Smooth muscle cell (in vitro differentiated cells): ENCODE results near the gene DENND4C. TPM values are rescaled to one million over a fixed set of nuclear protein-coding genes. Genes with fewer than 3 reads are reported as not detected.
"Not testable (repeated sequence)": the region's sequence is repeated elsewhere in the genome, so short reads cannot be mapped to it uniquely, and the experiment has no call there.

Experiments used
- DNase-seq: peaks from one replicate; lab custom pipeline; 2025; ENCODE audit not compliant: unreplicated experiment; lab: John Stamatoyannopoulos, UW
- H2AFZ ChIP-seq: fragments of 200-600 bp; sonication (generic); 2 replicates; pipeline ENCODE4 v1.6.0; 2016; ENCODE audit warnings: antibody characterized with exemption, low read depth, mild to moderate bottlenecking
- H3F3A ChIP-seq: fragments of 200-600 bp; sonication (generic); 2 replicates; pipeline ENCODE4 v1.6.0; 2017; ENCODE audit warnings: antibody characterized with exemption, low read depth
- H3K27ac ChIP-seq: fragments of 200-600 bp; sonication (generic); 2 replicates; pipeline ENCODE4 v1.5.1; 2016; ENCODE audit warnings: low read depth, mild to moderate bottlenecking
- H3K27me3 ChIP-seq: fragments of 200-600 bp; sonication (generic); 2 replicates; pipeline ENCODE4 v1.6.1; 2016; ENCODE audit warnings: low read depth, mild to moderate bottlenecking
- H3K36me3 ChIP-seq: fragments of 200-600 bp; sonication (generic); 2 replicates; pipeline ENCODE4 v1.5.1; 2016; ENCODE audit warnings: low read depth
- H3K4me1 ChIP-seq: fragments of 200-600 bp; sonication (generic); 2 replicates; pipeline ENCODE4 v1.5.1; 2016; ENCODE audit warnings: low read depth
- H3K4me2 ChIP-seq: fragments of 200-600 bp; sonication (generic); 2 replicates; pipeline ENCODE4 v1.6.0; 2016; ENCODE audit warnings: mild to moderate bottlenecking
- H3K4me3 ChIP-seq: fragments of 200-600 bp; sonication (generic); 2 replicates; pipeline ENCODE4 v1.5.1; 2016; ENCODE audit warnings: mild to moderate bottlenecking
- H3K79me2 ChIP-seq: fragments of 200-600 bp; sonication (generic); 2 replicates; pipeline ENCODE4 v1.6.0; 2016; ENCODE audit warnings: low read depth, mild to moderate bottlenecking
- H3K9ac ChIP-seq: fragments of 200-600 bp; sonication (generic); 2 replicates; pipeline ENCODE4 v1.6.0; 2016; ENCODE audit warnings: low read depth
- H3K9me3 ChIP-seq: fragments of 200-600 bp; sonication (generic); replicated peaks from 2 replicates; pipeline ENCODE4 v1.5.1; 2016; ENCODE audit warnings: low read depth
- H4K20me1 ChIP-seq: fragments of 200-600 bp; sonication (generic); 2 replicates; pipeline ENCODE4 v1.6.0; 2016; ENCODE audit warnings: low read depth
- WGBS: methylation state at CpG from one replicate; pipeline ENCODE4 v1.1.7; 2016; ENCODE audit warnings: low lambda C conversion rate; 5-methylcytosine and 5-hydroxymethylcytosine counted together
- polyA plus RNA-seq: library from polyadenylated mRNA; unstranded; fragments of >200 nt; fragmentation: Nextera tagmentation; extraction: Ambion mirVana; gene quantifications from 2 replicates; pipeline ENCODE4 v1.2.1, GENCODE V29; 2016
- total RNA-seq: library from RNA; depleted of rRNA; stranded (reverse); fragments of >200 nt; gene quantifications from 2 replicates; pipeline ENCODE4 v1.2.3, GENCODE V29; 2014
- TF ChIP-seq, protein P1 (sequence below): fragments of 200-600 bp; sonication (generic); IDR thresholded peaks from 2 replicates; pipeline ENCODE4 v1.5.1; 2017; ENCODE audit warnings: borderline replicate concordance, mild to moderate bottlenecking, antibody characterized with exemption; ENCODE audit not compliant: insufficient read depth, poor library complexity, severe bottlenecking

Gene DENND4C
- total and polyA plus RNA-seq, 2 experiments from 2014 or later, result 4.0 to 24.8 TPM

DNA sequence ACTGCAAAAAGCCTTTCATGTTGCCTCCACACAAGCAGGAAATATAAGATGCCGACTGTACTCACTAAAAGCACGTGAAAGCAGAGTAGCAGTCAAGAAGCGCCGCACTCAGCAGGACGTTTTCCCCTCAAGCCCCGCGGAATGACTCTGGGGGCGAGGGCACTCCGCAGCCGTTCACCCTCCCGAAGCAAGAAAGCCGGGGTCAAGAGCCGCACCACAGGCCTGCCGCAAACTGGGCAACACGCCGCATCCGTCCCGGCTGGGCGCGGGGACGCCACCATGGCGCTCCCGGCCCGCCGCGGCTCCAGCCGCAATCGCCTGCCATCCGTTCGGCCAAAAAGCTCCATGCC is 149.2 kb downstream of the DENND4C start:
- 2% methylated on average over 30 of the region's 30 CpGs for WGBS
- peak overlapping the region; percentile 89 for H3K27ac ChIP-seq
- H3K4me1 ChIP-seq, result peaks cover 28% of the 10 kb centered on the region
- peaks cover 30% of the 10 kb centered on the region for H3K79me2 ChIP-seq
- H4K20me1 ChIP-seq, result peaks cover 45% of the 10 kb centered on the region
- TF ChIP-seq, protein P1, sequence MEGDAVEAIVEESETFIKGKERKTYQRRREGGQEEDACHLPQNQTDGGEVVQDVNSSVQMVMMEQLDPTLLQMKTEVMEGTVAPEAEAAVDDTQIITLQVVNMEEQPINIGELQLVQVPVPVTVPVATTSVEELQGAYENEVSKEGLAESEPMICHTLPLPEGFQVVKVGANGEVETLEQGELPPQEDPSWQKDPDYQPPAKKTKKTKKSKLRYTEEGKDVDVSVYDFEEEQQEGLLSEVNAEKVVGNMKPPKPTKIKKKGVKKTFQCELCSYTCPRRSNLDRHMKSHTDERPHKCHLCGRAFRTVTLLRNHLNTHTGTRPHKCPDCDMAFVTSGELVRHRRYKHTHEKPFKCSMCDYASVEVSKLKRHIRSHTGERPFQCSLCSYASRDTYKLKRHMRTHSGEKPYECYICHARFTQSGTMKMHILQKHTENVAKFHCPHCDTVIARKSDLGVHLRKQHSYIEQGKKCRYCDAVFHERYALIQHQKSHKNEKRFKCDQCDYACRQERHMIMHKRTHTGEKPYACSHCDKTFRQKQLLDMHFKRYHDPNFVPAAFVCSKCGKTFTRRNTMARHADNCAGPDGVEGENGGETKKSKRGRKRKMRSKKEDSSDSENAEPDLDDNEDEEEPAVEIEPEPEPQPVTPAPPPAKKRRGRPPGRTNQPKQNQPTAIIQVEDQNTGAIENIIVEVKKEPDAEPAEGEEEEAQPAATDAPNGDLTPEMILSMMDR, result no peak
- H3K4me2 ChIP-seq, result peak overlapping the region; percentile 96
- H3K9ac ChIP-seq, result peak overlapping the region; percentile 94
- no peaks in the 10 kb centered on the region for H3K9me3 ChIP-seq
- no peak for DNase-seq
- no peak overlapping the region for H2AFZ ChIP-seq
- peaks cover 9% of the 10 kb centered on the region for H3K36me3 ChIP-seq
- peak overlapping the region; percentile 87 for H3K4me3 ChIP-seq
- peaks cover 43% of the 10 kb centered on the region for H3F3A ChIP-seq
- H3K27me3 ChIP-seq, result no peaks in the 10 kb centered on the region

DNA sequence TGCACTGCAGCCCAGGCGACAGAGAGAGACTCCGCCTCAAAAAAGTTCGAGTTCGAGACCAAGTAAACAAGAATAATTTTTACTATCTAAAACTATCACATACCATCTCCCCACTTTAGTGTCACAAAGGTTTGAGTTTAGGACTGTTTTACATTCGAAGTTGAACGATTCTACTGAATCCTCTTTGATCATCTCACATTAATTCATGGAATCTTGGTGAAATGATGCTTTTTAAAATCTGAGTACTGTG is 150.3 kb downstream of the DENND4C start:
- peak overlapping the region; percentile 59 for H3K9ac ChIP-seq
- 31% methylated on average over 6 of the region's 6 CpGs for WGBS
- peaks cover 38% of the 10 kb centered on the region for H4K20me1 ChIP-seq
- H3K79me2 ChIP-seq, result peaks cover 30% of the 10 kb centered on the region
- DNase-seq, result no peak
- H3K4me2 ChIP-seq, result peak overlapping the region; percentile 78
- H3K4me1 ChIP-seq, result peaks cover 28% of the 10 kb centered on the region
- TF ChIP-seq, protein P1, result no peak
- H3K36me3 ChIP-seq, result peaks cover 5% of the 10 kb centered on the region
- H3K4me3 ChIP-seq, result peak overlapping the region; percentile 87
- peak overlapping the region; percentile 89 for H3K27ac ChIP-seq
- peak overlapping the region; percentile 68 for H2AFZ ChIP-seq
- H3K27me3 ChIP-seq, result no peaks in the 10 kb centered on the region
- no peaks in the 10 kb centered on the region for H3K9me3 ChIP-seq
- H3F3A ChIP-seq, result peaks cover 37% of the 10 kb centered on the region

DNA sequence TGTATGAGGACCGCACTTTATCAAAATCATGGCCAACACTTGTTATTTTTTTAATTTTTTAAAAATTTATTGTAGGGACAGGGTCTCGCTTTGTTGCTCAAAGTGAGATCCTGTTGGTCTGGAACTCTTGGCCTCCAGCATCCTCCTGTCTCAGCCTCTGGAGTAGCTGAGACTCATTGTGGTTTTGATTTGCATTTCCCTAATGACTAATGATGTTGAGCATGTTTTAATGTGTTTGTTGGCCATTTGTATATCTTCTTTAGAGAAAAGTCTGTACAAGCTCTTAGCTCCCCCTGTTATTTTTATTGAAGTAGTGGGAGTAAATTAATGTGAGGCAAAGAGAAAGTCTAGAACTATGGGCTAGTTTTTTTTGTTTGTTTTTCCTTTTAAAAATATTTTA is 151.2 kb downstream of the DENND4C start:
- Histone ChIP-seq H3F3A (peaks cover 28% of the 10 kb centered on the region), H3K36me3 (peaks cover 5% of the 10 kb centered on the region), H3K9ac (no peak overlapping the region), H4K20me1 (peaks cover 29% of the 10 kb centered on the region), H3K4me3 (no peak overlapping the region), H3K4me2 (no peak overlapping the region), H3K4me1 (peaks cover 25% of the 10 kb centered on the region), H3K79me2 (peaks cover 30% of the 10 kb centered on the region), H3K9me3 (no peaks in the 10 kb centered on the region), H2AFZ (no peak overlapping the region), H3K27ac (no peak overlapping the region), H3K27me3 (no peaks in the 10 kb centered on the region)
- 95% methylated on average over 2 of the region's 2 CpGs for WGBS
- TF ChIP-seq, protein P1, result no peak
- no peak for DNase-seq

DNA sequence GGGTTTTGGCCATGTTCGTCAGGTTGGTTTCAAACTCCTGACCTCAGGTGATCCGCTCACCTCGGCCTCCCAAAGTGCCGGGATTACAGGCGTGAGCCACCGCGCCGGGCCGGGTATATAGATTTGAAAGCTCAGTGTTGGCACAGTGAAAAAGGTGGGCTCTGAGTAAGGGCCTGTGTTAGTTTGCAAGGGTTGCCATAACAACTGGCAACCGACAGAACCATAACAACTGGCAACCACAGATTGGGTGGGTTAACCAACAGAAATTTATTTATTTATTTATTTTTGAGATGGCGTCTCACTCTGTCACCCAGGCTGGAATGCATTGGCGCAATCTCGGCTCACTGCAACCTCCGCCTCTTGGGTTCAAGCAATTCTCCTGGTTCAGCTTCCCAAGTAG is 154.7 kb downstream of the DENND4C start:
- not testable (repeated sequence) for H3K4me1 ChIP-seq, H2AFZ ChIP-seq, H3K36me3 ChIP-seq, H3K4me3 ChIP-seq, H3K27me3 ChIP-seq, H3K4me2 ChIP-seq, DNase-seq, H3K9ac ChIP-seq, H3F3A ChIP-seq, H3K9me3 ChIP-seq, H3K79me2 ChIP-seq, H4K20me1 ChIP-seq, H3K27ac ChIP-seq
- 99% methylated on average over 14 of the region's 14 CpGs for WGBS
